ENCODE data around the gene ARMH2. TPM values are rescaled to one million over a fixed set of nuclear protein-coding genes. Genes with fewer than 3 reads are reported as not detected.

Gene ARMH2
- total RNA-seq (2021; fragmentation: NEBNext Ultra II Directional; extraction: Animal tissue kit (Norgen Biotek cat#: 25700)): not detected
- long read RNA-seq: 0 reads

DNA sequence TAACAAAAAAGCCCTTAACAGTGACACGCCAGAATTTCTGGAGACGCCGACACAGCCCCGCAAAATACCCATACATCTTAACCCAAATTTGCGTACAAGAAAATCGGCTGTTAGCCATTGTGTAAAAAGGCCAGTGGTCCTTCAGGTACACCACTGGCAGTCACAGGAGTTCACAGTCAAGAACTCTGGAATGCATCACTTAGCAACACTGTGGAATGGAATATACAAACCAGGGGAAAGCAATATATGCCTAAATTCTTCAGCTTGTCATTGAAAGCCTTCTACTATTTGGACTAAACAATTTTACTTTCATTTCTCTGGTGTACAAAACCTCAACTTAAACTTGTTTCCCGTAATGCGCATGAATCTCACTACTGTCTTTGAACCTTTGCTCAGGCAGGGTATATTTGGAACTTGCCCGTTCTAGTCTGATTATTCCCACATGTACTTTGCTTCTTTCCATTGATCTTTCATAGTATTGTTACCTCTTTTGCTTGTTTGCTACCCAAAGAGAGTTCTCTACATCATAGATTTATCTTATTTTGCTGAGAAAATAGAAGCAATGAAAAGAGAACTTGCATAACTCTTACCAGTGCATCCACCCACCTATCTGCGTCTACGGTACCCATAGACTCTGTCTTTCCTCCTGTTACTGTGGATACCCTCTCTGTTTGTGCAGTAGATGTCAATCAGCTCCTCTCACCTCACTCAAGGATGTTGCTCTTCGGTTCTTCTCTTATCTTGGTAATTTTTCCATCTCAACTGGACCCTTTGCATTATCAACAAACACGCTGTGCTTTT, at the start of gene ARMH2:
Gene ARMH2 (minus strand): TSS at position 178 of the 801 bp plus-strand sequence. CDS start 60 bp downstream, at position 118.
- H3K27ac Mint-ChIP-seq: no peak within 1 kb of the TSS

DNA sequence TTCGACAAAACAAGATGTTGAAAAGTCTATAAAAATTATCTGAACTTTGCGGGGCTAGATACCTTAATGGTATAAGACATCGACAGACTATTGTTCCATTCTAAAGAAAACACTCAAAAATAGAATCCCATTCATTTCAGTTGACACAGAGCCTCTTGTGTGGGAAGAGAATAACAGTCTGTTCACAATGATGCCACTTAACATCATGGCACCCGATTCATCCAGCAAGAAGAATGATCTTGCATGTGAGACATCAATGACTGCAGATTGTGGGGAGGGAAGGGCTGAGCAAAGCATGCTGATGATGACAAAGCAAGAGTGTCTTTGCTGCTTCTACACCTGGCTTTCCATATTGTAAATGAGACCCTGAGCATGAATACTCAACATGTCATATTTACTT, 49.7 kb upstream of the ARMH2 start:
- Mint-ChIP-seq H3K27ac (no peak overlapping the region), H3K9me3 (no peaks in the 10 kb centered on the region), H3K4me3 (no peak overlapping the region), H3K36me3 (ENCODE audit: low read depth) (peaks cover 4% of the 10 kb centered on the region; the same call in 1 of the 2 replicates), H3K27me3 (ENCODE audit: insufficient read depth) (peaks cover 13% of the 10 kb centered on the region), H3K4me1 (ENCODE audit: low read depth) (no peaks in the 10 kb centered on the region)
- no peak for DNase-seq
- TF ChIP-seq, protein P1, sequence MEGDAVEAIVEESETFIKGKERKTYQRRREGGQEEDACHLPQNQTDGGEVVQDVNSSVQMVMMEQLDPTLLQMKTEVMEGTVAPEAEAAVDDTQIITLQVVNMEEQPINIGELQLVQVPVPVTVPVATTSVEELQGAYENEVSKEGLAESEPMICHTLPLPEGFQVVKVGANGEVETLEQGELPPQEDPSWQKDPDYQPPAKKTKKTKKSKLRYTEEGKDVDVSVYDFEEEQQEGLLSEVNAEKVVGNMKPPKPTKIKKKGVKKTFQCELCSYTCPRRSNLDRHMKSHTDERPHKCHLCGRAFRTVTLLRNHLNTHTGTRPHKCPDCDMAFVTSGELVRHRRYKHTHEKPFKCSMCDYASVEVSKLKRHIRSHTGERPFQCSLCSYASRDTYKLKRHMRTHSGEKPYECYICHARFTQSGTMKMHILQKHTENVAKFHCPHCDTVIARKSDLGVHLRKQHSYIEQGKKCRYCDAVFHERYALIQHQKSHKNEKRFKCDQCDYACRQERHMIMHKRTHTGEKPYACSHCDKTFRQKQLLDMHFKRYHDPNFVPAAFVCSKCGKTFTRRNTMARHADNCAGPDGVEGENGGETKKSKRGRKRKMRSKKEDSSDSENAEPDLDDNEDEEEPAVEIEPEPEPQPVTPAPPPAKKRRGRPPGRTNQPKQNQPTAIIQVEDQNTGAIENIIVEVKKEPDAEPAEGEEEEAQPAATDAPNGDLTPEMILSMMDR (IDR thresholded peaks at IDR 0.05): no peak

More for the DNA sequence above, at the start of gene ARMH2:
- peaks cover 34% of the 10 kb centered on the region for H3K4me1 Mint-ChIP-seq (ENCODE audit: low read depth)
- H3K27me3 Mint-ChIP-seq (ENCODE audit: insufficient read depth): no peaks in the 10 kb centered on the region; the same call in none of the 2 replicates
- TF ChIP-seq, protein P1 (IDR thresholded peaks at IDR 0.05): no peak
- H3K36me3 Mint-ChIP-seq (ENCODE audit: low read depth): no peaks in the 10 kb centered on the region
- no peak for DNase-seq
- no peaks in the 10 kb centered on the region; the same call in 1 of the 2 replicates for H3K9me3 Mint-ChIP-seq
- no peak within 1 kb of the TSS for H3K4me3 Mint-ChIP-seq

DNA sequence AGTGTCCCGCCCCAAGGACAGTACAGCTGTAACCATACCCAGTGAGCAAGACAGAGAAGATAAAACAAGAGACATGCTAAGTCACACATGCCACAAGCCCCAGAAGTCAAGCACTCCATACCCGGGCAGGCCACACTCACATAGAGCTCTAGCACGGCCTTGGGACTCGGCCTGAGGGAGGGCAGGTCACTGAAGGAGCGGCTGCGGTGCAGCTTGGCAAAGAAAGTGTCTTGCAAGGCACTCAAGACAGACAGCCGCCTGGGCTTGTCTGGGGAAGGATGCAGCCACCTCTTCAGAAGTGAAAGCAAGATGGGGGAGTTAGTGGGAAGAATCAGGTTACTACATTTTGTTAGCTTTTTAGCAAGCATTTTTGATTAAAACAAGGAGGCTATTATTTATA, 48.7 kb upstream of the ARMH2 start:
- Mint-ChIP-seq H3K27me3 (ENCODE audit: insufficient read depth) (peaks cover 17% of the 10 kb centered on the region), H3K4me3 (no peak overlapping the region), H3K9me3 (no peaks in the 10 kb centered on the region), H3K27ac (no peak overlapping the region), H3K36me3 (ENCODE audit: low read depth) (peaks cover 12% of the 10 kb centered on the region; the same call in 1 of the 2 replicates), H3K4me1 (ENCODE audit: low read depth) (no peaks in the 10 kb centered on the region)
- no peak for DNase-seq
- TF ChIP-seq, protein P1 (IDR thresholded peaks at IDR 0.05): no peak

DNA sequence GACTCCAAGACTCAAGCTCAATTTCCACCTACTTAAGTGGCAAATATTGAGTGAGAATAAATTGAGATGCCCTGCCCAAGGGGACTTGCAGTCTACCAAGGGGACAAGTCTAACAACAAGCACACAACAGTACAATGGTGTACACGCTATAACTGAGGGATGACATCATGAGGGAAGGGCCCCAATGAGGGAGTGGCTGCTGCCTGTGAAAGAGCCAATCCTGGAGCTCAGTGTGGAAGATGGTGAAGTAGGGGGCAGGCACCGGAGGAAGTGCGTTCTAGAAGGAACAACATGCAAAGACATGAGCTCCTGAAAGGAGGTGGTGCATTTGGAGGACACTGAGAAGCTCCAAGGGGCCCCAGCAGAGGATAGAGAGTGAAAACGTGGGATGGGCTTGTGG, 46.9 kb upstream of the ARMH2 start:
- TF ChIP-seq, protein P1 (IDR thresholded peaks at IDR 0.05): no peak
- H3K36me3 Mint-ChIP-seq (ENCODE audit: low read depth): peaks cover 20% of the 10 kb centered on the region; the same call in 1 of the 2 replicates
- H3K27ac Mint-ChIP-seq: no peak overlapping the region
- no peaks in the 10 kb centered on the region for H3K9me3 Mint-ChIP-seq
- peaks cover 13% of the 10 kb centered on the region for H3K27me3 Mint-ChIP-seq (ENCODE audit: insufficient read depth)
- no peak for DNase-seq
- H3K4me3 Mint-ChIP-seq: no peak overlapping the region
- H3K4me1 Mint-ChIP-seq (ENCODE audit: low read depth): no peaks in the 10 kb centered on the region; the same call in 1 of the 2 replicates

DNA sequence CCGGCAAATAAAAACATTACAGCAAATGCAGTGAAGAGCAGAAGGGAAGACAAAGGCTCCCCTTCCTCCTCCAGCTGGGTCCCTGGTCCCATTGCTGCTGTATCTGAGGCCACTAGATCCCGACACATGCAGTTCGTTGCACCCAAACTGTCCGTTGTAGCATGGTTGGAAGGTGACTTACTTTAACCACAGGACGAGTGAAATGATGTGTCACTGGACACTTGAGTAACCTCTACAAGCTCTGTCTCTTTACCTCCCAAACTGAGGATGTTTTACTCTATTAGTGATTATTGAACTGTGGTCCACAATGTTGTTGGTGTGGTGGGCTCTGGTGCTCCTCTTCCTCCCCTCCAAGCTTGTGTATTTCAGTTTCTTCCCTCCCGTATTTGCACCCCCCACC, 46.2 kb upstream of the ARMH2 start:
- Mint-ChIP-seq H3K4me1 (ENCODE audit: low read depth) (peaks cover under 1% of the 10 kb centered on the region; the same call in 1 of the 2 replicates), H3K9me3 (no peaks in the 10 kb centered on the region), H3K36me3 (ENCODE audit: low read depth) (peaks cover 20% of the 10 kb centered on the region; the same call in 1 of the 2 replicates), H3K27me3 (ENCODE audit: insufficient read depth) (peaks cover 6% of the 10 kb centered on the region), H3K27ac (no peak overlapping the region), H3K4me3 (no peak overlapping the region)
- DNase-seq: no peak
- TF ChIP-seq, protein P1 (IDR thresholded peaks at IDR 0.05): no peak

All from HFFc6 (cell line).